Fibroblast of skin of left biceps (primary cell): ENCODE measurements around the gene TANK.
"Not testable (repeated sequence)": the region's sequence is repeated elsewhere in the genome, so short reads cannot be mapped to it uniquely, and the experiment has no call there.

Source experiments
- DNase-seq, 2 experiments: peaks; one replicate each; pipeline ENCODE4 v3.0.0-alpha.2; 2013; ENCODE audit warnings: low read depth in 2 of 2

The TANK gene

GRCh38 chr2:161269111-161269510, 108.9 kb downstream of the TANK start:
- DNase-seq, result no peak

GRCh38 chr2:161273038-161273760, 113.0 kb downstream of the TANK start:
- peak; percentile 3 to 14 for DNase-seq

DNA sequence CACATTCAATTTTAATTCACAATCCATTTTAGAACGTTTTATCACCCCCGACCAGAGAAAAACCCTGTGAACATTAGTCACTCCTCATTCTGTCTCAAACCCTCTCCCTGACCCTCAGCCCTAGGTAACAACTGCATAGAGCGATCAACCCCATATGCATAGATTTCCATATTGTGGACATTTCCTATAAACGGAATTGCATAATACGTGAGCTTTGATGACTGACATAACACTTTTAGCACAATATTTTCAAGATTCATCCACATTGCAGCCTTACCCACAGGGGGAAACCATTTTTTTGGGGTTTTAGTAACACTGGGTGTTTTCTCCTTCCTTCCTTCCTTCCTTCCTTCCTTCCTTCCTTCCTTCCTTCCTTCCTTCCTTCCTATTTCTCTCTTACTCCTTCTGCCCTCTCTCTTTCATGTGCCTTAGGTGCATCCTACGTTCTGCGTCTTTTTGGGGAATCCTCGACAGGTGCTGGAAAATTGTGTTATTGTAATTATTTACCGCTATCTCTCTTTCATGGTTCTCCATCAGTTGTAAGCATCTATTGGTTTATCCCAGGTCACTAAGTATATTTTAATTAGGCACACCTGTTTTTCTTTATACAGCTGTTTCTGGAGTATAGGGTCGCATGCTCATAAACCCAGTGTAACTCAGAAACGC, 118.5 kb downstream of the TANK start:
- not testable (repeated sequence) for DNase-seq

DNA sequence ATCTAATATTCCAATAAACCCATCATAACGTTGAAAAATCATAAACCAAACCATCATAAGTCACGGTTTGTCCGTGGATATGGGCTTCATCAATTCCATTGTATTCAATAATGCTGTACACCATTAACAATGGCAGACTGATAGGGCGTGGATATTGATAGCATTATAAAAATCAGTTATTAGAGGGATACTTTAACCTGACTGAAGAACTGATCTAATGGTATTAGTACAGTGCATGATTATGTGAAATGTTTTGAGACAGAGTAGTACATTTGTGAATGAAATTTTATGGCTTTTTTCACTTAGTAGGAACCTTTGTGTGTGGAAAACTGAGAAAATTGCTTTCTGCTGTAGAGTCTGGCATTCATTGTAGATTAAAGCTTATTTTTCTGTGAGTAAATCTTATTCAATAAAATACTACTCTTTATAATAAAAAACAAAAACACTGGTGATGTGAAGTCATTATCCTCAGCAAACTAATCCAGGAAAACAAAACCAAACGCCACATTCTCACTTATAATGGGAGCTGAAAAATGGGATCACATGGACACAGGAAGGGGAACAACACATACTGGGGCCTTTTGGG, 119.1 kb downstream of the TANK start:
- not testable (repeated sequence) for DNase-seq

GRCh38 chr2:161280906-161281323, 120.7 kb downstream of the TANK start:
- DNase-seq, result not testable (repeated sequence)

GRCh38 chr2:161281615-161282310, 121.5 kb downstream of the TANK start:
- not testable (repeated sequence) for DNase-seq

- DNase-seq, result not testable (repeated sequence)
Observed at GRCh38 chr2:161282311-161282644, 122.0 kb downstream of the TANK start.

DNA sequence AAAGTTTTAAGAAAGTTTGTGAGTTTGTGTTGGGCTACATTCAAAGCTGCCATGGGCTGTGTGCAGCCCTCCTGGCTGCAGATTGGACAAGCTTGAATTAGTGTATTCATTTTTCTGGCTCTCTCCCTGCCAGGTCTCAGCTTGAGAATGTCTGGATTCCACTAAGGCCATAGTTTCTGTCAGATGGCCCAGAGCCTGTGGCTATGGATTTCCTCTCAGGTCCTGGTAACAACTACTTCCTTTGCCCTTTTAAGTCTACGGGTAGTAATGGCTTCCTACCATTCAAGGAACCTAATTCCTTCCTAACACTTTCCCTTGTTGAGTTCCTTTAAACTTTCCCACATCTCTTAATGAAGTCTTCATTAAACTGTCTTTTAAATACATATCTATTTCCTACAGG, 123.7 kb downstream of the TANK start:
- no peak for DNase-seq
